A673 (cell line): ENCODE data around the gene TGM4.

Experiments used
- EZH2 ChIP-seq: fragments of 200-600 bp; sonication (generic); IDR thresholded peaks from 2 replicates; pipeline ENCODE4 v1.6.1; 2017; ENCODE audit warnings: borderline replicate concordance, low read depth, mild to moderate bottlenecking, mixed read lengths, antibody characterized with exemption, low read length; ENCODE audit not compliant: poor library complexity, severe bottlenecking
- TF ChIP-seq, protein P1 (sequence below): fragments of 300-800, 200-600 bp; sonication (generic); conservative IDR thresholded peaks from 2 replicates; pipeline ENCODE4 v1.5.1; 2017; ENCODE audit warnings: low read depth, mild to moderate bottlenecking, antibody characterized with exemption, low read length, moderate library complexity, mixed read lengths

DNA sequence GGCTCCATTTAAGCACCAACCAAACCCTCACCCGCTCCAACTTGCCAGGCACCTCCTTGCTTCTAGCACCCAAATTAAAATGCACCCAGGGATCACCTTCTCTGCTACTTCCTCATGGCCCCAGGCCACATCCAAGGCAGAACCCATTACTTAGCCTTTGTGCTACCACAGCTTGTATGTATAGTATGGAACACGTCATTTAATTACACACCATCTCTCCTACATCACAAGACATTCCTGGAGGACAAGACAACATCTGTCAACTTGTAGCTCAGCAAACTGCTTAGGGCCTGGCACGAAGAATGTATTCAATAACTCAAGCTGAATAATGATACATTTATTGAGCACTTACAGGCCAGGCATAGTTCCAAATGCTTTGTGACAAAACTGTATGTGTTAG is 78.3 kb downstream of the TGM4 start:
- TF ChIP-seq, protein P1, sequence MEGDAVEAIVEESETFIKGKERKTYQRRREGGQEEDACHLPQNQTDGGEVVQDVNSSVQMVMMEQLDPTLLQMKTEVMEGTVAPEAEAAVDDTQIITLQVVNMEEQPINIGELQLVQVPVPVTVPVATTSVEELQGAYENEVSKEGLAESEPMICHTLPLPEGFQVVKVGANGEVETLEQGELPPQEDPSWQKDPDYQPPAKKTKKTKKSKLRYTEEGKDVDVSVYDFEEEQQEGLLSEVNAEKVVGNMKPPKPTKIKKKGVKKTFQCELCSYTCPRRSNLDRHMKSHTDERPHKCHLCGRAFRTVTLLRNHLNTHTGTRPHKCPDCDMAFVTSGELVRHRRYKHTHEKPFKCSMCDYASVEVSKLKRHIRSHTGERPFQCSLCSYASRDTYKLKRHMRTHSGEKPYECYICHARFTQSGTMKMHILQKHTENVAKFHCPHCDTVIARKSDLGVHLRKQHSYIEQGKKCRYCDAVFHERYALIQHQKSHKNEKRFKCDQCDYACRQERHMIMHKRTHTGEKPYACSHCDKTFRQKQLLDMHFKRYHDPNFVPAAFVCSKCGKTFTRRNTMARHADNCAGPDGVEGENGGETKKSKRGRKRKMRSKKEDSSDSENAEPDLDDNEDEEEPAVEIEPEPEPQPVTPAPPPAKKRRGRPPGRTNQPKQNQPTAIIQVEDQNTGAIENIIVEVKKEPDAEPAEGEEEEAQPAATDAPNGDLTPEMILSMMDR = no peak
- no peak for TF ChIP-seq EZH2
